ENCODE results near the gene JPT2.

DNA sequence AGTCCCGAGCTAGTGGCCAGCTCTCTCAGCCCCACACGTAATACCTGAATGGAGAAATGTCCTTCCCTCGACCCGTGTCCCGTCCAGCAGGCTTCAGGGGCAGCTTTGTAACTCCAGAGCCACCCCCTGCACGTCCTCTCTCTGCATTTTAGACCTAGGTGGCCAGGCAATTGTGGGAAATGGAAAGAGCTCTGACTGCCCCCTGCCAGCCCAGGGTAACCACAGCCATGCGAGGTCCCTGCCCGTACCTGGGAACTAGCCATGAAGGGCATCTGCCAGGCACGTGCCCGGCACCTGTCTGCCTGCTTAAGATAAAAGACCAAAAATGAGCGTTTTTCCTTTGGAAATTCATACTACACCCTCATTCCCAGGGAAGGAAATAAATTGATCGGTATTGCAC lies 37.1 kb downstream of the JPT2 start:
- TF ChIP-seq, protein P1, sequence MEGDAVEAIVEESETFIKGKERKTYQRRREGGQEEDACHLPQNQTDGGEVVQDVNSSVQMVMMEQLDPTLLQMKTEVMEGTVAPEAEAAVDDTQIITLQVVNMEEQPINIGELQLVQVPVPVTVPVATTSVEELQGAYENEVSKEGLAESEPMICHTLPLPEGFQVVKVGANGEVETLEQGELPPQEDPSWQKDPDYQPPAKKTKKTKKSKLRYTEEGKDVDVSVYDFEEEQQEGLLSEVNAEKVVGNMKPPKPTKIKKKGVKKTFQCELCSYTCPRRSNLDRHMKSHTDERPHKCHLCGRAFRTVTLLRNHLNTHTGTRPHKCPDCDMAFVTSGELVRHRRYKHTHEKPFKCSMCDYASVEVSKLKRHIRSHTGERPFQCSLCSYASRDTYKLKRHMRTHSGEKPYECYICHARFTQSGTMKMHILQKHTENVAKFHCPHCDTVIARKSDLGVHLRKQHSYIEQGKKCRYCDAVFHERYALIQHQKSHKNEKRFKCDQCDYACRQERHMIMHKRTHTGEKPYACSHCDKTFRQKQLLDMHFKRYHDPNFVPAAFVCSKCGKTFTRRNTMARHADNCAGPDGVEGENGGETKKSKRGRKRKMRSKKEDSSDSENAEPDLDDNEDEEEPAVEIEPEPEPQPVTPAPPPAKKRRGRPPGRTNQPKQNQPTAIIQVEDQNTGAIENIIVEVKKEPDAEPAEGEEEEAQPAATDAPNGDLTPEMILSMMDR (IDR thresholded peaks at IDR 0.05), result no peak
- no peak for TF ChIP-seq POLR2A (IDR thresholded peaks at IDR 0.05)

Measured in body of pancreas (tissue), 4 donors.